Adrenal gland (tissue), 12 donors: ENCODE data around the gene ZGLP1. TPM values are rescaled to one million over a fixed set of nuclear protein-coding genes. Genes with fewer than 3 reads are reported as not detected.

Experiments
- DNase-seq, 7 donors: peaks; one replicate each; pipeline ENCODE4 v3.0.0-alpha.2; 2019 to 2020
- H3K27ac ChIP-seq, 5 donors: fragments of 200-600 bp; sonication (generic) in 4 of 5; 1 replicate in 3 of 5; 2 replicates in 2 of 5; pipeline versions ENCODE4 v1.5.1 to v1.8.0; 2016 to 2020; ENCODE audit warnings: mild to moderate bottlenecking in 1 of 5
- H3K27me3 ChIP-seq: fragments of 200-600 bp; 2 replicates; pipeline ENCODE4 v1.8.0; 2021
- H3K36me3 ChIP-seq, 2 donors: fragments of 200-600 bp; replicated peaks in 1 of 2; 1 replicate in 1 of 2; 2 replicates in 1 of 2; pipeline versions ENCODE4 v1.5.1 to v1.8.0; 2018 to 2022
- H3K4me1 ChIP-seq, 2 donors: fragments of 200-600 bp; replicated peaks in 1 of 2; 1 replicate in 1 of 2; 2 replicates in 1 of 2; pipeline versions ENCODE4 v1.5.1 to v1.8.0; 2018 to 2021
- H3K4me3 ChIP-seq, 4 donors: fragments of 200-600 bp; sonication (generic) in 3 of 4; one replicate each; pipeline ENCODE4 v1.5.1; 2016 to 2018
- H3K9me3 ChIP-seq, 3 donors: fragments of 200-600 bp; sonication (generic) in 1 of 3; replicated peaks in 1 of 3; 1 replicate in 2 of 3; 2 replicates in 1 of 3; pipeline versions ENCODE4 v1.5.1 to v1.8.0; 2016 to 2021
- CTCF ChIP-seq, 6 experiments: fragments of 450-650 bp in 4 of 6; fragments of 200-600 bp in 2 of 6; sonication (generic) in 1 of 6; IDR thresholded peaks; 1 replicate in 5 of 6; 2 replicates in 1 of 6; pipeline versions ENCODE4 v1.5.1 to v1.8.0; 2016 to 2021; ENCODE audit warnings: antibody characterized with exemption in 6 of 6, mild to moderate bottlenecking in 2 of 6, moderate library complexity in 1 of 6
- POLR2A ChIP-seq, 2 donors: fragments of 450-650 bp; IDR thresholded peaks; one replicate each; pipeline ENCODE4 v1.6.1; 2017; ENCODE audit warnings: antibody characterized with exemption in 2 of 2, mild to moderate bottlenecking in 2 of 2, moderate library complexity in 1 of 2
- WGBS, 4 donors: extraction: QIAGEN DNeasy Blood & Tissue Kit in 2 of 4; methylation state at CpG; one replicate each; pipeline versions ENCODE4 v1.1.5 to v1.1.7; 2013 to 2017; 5-methylcytosine and 5-hydroxymethylcytosine counted together
- intact Hi-C, 2 donors: fragments of 100-400 bp; cut with DNase I; formaldehyde crosslinking; loops; one replicate each; pipeline versions ENCODE4 v1.14.1 to v1.15.0; 2022 to 2023
- polyA plus RNA-seq, 3 donors: library from polyadenylated mRNA; stranded (reverse); fragments of 200-250 nt in 2 of 3; fragments of 350-450 nt in 1 of 3; fragmentation: Illumina TruSeq in 1 of 3; extraction: RNeasy Lipid Tissue Mini Kit (QIAGEN cat#74804) in 1 of 3; gene quantifications; one replicate each; pipeline ENCODE4 v1.2.3, GENCODE V29; 2013 to 2014
- total RNA-seq, 9 donors: library from RNA; depleted of rRNA in 4 of 9; stranded (reverse); fragments of >200 nt in 4 of 9; fragments of 120-200 nt in 1 of 9; fragmentation: NEBNext Ultra II Directional in 1 of 9; extraction: Animal tissue kit (Norgen Biotek cat#: 25700) in 1 of 9; gene quantifications; one replicate each; pipeline versions ENCODE4 v1.1.0 to v1.2.4, GENCODE V29; 2013 to 2023
- donor health status: healthy with polysubstance abuse.
- donor health status: Bipolar disorder and iron deficiency.
- donor health status: DM: yes; HTN: yes; CAD: no.
- donor health status: DM: no; HTN: no; CAD: no.
- donor health status: DM: no; HTN: no; CAD: no.
- donor health status: DM: yes; HTN: yes; CAD: no.

The ZGLP1 gene
- total and polyA plus RNA-seq, 12 donors, result 0.48 to 38.8 (median 2.8) TPM; not detected in 2

GRCh38 chr19:10332965-10333757, 23.5 kb upstream of the ZGLP1 start, which contains the start of gene RAVER1:
Gene RAVER1 (minus strand): TSS chr19:10333529. CDS start chr19:10333507, 22 bp downstream.
- WGBS, 4 donors, result 0 to 2% (median 0%) methylated on average over 11 to 82 of the region's 82 CpGs
- peak; percentile 98 to 99 (median 98) for DNase-seq
- Histone ChIP-seq H3K4me3 (peak within 1 kb of the TSS; percentile 34 to 87 (median 73)), H3K27ac (peak within 1 kb of the TSS; percentile 83 to 94 (median 85)), H3K4me1 (peaks cover 13 to 17% of the 10 kb centered on the region in 2 donors), H3K36me3 (peaks cover 0 to 22% of the 10 kb centered on the region in 2 donors), H3K27me3 (no peaks in the 10 kb centered on the region), H3K9me3 (no peaks in the 10 kb centered on the region)
- intact Hi-C loops, result no loop called here
- TF ChIP-seq POLR2A (IDR thresholded peaks at IDR 0.05), result peak; percentile 73 to 85
- TF ChIP-seq CTCF (IDR thresholded peaks at IDR 0.05), result peak in 1 of 6 experiments; percentile 17

DNA sequence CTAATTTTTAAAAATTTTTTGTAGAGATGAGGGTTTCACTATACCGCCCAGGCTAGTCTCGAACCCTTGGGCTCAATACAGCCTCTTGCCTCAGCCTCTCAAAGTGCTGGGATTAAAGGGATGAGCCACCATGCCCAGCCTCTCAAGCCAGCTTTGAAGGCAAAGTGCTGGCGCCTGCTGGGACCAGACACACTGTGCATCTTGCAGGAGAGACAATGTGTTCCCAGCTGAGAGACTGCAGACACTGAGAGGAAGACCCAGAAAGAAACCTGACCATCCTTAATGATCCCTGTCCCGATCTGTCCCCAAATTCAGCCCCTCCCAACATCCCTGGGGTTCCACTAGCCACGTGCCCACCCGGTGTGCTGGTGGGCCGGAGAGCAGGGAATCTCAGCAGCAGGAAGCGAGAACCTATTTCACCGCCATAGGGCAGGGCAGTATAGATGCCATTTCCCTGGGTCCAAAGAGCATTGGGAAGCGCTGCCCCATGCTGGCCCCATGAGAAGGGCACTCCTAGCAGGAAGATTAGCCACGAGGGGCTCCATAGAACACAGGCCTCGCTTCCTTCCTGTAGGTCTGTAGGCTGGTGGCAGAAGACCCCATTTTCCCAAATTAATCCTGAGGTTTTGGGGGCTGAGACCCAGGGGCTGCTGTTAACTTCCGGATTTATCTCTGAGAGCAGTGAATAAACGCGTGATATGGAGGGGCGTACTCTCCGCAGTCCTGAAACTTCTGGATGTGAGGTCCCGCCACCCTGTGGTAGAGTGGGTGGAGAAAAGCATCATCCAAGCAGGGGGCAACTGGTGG, 22.7 kb upstream of the ZGLP1 start:
- 37 to 42% (median 39%) methylated on average over 14 to 18 of the region's 18 CpGs for WGBS, 4 donors
- Histone ChIP-seq H3K4me1 (peaks cover 13 to 17% of the 10 kb centered on the region in 2 donors), H3K27me3 (no peaks in the 10 kb centered on the region), H3K27ac (peak overlapping the region in 2 of 5 donors; percentile 93 to 94), H3K36me3 (peaks cover 0 to 30% of the 10 kb centered on the region in 2 donors), H3K9me3 (no peaks in the 10 kb centered on the region), H3K4me3 (peak overlapping the region in 2 of 4 donors; percentile 62 to 84)
- no peak for DNase-seq
- TF ChIP-seq CTCF (IDR thresholded peaks at IDR 0.05), result no peak
- no peak for TF ChIP-seq POLR2A (IDR thresholded peaks at IDR 0.05)
- intact Hi-C loops, result no loop called here

GRCh38 chr19:10329555-10329954, 19.9 kb upstream of the ZGLP1 start:
- H3K4me3 ChIP-seq, result no peak overlapping the region
- no peaks in the 10 kb centered on the region for H3K9me3 ChIP-seq
- TF ChIP-seq CTCF (IDR thresholded peaks at IDR 0.05), result no peak
- no peak for TF ChIP-seq POLR2A (IDR thresholded peaks at IDR 0.05)
- peaks cover 0 to 57% of the 10 kb centered on the region in 2 donors for H3K36me3 ChIP-seq
- no peaks in the 10 kb centered on the region for H3K27me3 ChIP-seq
- intact Hi-C loops, result no loop called here
- H3K27ac ChIP-seq, result no peak overlapping the region
- DNase-seq, result no peak
- 90 to 94% (median 91%) methylated on average over 11 to 13 of the region's 13 CpGs for WGBS, 4 donors
- H3K4me1 ChIP-seq, result peaks cover 13 to 17% of the 10 kb centered on the region in 2 donors
